Astrocyte of the cerebellum (primary cell): ENCODE results near the gene RALGAPA2.
"Not testable (repeated sequence)": the region's sequence is repeated elsewhere in the genome, so short reads cannot be mapped to it uniquely, and the experiment has no call there.

Experiments
- DNase-seq: peaks from one replicate; pipeline ENCODE4 v3.0.0-alpha.2; 2011; ENCODE audit warnings: low read depth
- H3K4me3 ChIP-seq: 2 replicates; pipeline ENCODE4 v1.5.1; 2011; ENCODE audit warnings: mild to moderate bottlenecking, low read depth, low read length, moderate library complexity
- in situ Hi-C: cut with HindIII; loops from 2 replicates; pipeline ENCODE4 v1.10.0; 2017; ENCODE audit warnings: low sequenced_read_pairs
- TF ChIP-seq, protein P1 (sequence below): IDR thresholded peaks from 2 replicates; pipeline ENCODE4 v1.5.1; 2012; ENCODE audit warnings: low read length, low read depth, moderate library complexity, mild to moderate bottlenecking; ENCODE audit errors: missing control alignments

Gene RALGAPA2

DNA sequence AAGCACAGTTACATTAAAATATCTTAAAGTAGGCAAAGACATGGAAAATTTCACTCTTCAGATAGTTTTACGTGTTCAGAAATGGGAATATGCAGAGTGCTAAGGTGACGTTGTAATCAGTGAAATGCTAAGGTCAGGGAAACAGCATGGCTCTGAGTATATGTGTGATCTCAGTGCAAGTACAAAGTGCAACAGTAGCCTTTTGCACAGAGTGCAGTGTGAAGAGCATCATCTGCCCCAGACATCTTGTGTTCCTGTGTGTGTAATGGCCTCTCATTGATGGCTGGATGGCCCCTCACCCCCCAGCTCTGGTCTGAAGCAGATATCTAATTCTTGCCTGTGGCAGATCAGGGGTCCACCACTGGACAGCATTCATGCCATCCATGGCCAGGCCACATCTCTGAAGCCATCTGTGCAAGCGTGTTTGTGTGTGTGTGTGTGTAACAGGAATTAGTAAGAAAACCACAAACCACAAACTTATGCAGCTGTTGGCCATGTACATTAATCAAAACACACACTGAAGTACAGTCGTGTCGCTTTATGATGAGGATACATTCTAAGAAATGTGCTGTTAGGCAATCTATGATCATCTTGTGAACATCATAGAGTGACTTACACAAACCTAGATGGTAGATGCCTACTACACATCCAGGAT lies 165.1 kb downstream of the RALGAPA2 start:
- no peak overlapping the region for H3K4me3 ChIP-seq
- TF ChIP-seq, protein P1, sequence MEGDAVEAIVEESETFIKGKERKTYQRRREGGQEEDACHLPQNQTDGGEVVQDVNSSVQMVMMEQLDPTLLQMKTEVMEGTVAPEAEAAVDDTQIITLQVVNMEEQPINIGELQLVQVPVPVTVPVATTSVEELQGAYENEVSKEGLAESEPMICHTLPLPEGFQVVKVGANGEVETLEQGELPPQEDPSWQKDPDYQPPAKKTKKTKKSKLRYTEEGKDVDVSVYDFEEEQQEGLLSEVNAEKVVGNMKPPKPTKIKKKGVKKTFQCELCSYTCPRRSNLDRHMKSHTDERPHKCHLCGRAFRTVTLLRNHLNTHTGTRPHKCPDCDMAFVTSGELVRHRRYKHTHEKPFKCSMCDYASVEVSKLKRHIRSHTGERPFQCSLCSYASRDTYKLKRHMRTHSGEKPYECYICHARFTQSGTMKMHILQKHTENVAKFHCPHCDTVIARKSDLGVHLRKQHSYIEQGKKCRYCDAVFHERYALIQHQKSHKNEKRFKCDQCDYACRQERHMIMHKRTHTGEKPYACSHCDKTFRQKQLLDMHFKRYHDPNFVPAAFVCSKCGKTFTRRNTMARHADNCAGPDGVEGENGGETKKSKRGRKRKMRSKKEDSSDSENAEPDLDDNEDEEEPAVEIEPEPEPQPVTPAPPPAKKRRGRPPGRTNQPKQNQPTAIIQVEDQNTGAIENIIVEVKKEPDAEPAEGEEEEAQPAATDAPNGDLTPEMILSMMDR = no peak
- DNase-seq = no peak
- in situ Hi-C loops = no loop called here

DNA sequence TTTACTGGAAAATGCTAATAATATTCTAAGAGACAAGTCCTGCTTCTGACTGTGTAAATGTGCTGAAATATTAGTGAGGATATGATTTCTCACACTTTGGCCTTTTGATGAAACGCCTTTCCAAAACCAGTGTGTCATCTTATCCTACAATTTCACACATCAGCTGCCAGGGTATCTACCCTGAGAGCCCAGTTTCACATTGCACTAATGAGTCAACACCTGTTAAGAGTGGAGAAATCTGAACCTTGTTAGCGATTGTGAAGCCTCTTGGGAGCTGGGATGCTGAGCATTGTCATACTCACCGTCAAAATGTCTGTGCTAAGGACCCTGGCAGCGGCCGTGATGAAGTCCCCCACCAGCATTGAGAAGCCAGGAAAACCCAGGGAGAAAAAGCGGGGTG lies 166.0 kb downstream of the RALGAPA2 start:
- H3K4me3 ChIP-seq = no peak overlapping the region
- no peak for DNase-seq
- in situ Hi-C loops = no loop called here
- TF ChIP-seq, protein P1 = no peak

DNA sequence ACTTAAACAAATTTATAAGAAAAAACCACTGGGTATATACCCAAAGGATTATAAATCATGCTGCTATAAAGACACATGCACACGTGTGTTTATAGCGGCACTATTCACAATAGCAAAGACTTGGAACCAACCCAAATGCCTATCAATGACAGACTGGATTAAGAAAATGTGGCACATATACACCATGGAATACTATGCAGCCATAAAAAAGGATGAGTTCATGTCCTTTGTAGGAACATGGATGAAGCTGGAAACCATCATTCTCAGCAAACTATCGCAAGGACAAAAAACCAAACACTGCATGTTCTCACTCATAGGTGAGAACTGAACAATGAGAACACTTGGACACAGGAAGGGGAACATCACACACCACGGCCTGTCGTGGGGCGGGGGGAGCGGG lies 169.1 kb downstream of the RALGAPA2 start:
- DNase-seq, H3K4me3 ChIP-seq, in situ Hi-C loops: not testable (repeated sequence)

DNA sequence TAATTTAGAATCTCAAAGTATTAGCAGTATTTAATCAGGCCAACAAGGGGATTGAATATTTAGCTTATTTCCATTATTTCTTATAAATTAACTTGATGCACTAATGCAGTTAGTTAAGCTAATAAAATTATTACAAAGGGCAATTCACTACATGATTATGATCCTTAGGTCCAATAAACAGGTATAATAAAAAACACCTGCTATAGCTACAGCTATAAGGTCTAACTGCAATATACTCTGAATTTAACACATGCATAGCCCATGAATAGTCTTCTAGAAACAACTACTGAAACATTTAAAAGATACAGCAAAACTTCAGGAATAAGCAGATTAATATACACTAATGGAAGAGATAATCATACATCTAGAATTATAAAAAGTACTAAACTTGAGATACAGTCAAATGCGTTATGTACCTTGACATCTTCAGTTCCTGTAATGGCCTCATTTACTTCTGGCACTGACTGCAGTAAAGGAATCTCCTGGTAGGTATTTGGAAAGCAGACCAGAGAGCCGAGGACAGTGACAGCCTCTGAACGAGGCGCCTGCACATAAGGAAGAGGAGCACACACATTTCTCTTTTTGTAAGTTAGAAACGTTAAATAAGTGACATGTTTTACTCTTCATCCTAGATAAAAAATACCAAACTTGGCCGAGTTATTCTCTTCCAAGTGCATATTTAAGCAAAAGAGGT lies 176.1 kb downstream of the RALGAPA2 start:
- in situ Hi-C loops = no loop called here
- DNase-seq = no peak
- no peak overlapping the region for H3K4me3 ChIP-seq
- TF ChIP-seq, protein P1 = no peak

DNA sequence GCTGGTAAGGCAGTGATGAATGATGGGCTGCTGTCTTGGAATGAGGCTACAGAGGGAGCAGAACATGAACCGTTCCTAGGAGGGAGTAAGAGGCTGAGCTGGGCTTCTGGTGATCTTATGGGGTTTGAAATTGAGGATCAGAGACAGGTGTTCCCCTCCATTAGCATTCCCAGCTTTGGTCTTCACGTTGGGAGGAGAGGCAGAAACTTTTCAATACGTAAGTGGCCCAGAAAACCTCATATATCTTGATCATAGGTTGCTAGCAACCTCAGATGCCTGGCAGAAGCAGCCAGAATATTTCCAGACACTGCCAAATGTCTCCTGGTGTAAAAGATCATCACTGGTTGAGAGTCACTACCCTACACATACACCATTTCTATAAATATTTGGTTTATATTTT lies 177.4 kb downstream of the RALGAPA2 start:
- no peak for DNase-seq
- TF ChIP-seq, protein P1 = no peak
- no peak overlapping the region for H3K4me3 ChIP-seq
- in situ Hi-C loops = no loop called here

DNA sequence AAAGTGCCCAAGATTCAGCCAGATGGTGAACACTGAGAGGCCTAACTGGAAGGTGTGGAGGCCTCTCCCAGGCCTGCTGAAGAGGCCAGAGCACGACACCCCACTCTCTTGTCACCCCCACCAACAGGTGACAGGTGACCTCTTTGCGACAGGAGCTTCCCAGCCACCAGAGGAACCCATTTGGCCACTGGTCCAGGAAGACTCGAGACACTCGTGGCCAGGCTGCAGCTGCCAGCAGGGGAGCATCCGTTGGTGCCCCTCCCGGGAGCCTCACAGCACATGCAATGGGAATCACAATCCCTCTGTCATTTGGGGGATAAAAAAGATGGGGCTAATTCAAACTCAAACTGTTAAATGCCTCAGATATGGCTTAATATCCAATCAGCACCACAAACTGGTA lies 181.2 kb downstream of the RALGAPA2 start:
- TF ChIP-seq, protein P1 = no peak
- no peak for DNase-seq
- no peak overlapping the region for H3K4me3 ChIP-seq
- in situ Hi-C loops = no loop called here

DNA sequence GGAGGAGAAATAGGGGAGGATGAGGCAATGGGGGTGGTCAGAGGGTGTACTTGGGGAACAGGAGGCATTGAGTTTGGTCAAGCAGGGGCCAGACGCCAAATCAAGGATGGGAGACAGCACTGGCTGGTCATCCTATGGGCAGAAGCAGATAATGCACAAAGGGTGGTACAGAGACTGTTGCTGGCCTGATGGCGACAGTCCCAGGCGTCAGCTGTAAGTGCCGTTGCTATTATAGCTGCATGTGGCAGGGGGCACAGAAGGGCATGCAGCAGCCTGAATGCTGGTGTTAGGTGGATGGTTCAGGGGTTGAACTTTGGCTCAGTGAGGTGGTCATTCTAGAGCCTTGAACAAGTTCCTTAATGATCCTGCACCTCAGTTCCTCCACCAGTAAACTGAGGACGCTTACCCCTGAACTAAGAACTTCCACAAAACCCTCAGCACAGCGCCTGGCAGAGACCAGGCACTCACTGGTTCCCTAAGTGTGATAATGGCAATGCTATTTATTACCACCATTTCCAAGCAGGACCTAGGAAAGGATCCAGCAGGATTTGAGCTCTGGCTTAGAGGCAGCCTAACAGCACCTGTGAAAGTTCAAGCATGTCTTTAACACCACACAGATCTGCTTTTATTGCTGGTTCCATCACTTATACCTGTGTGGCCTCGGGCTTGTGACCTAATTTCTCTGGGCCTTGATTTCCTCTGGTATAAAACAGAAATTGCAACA lies 181.9 kb downstream of the RALGAPA2 start:
- H3K4me3 ChIP-seq = no peak overlapping the region
- no peak for DNase-seq
- in situ Hi-C loops = no loop called here
- TF ChIP-seq, protein P1 = no peak
